Muscle of arm (tissue), 12 donors: ENCODE results near the gene HNF1A. TPM values are rescaled to one million over a fixed set of nuclear protein-coding genes. Genes with fewer than 3 reads are reported as not detected.

ENCODE experiments used
- DNase-seq: peaks from one replicate; pipeline ENCODE4 v3.0.0-alpha.2; 2013
- polyA plus RNA-seq, 12 donors: library from polyadenylated mRNA; unstranded; fragments of 120-200 nt; gene quantifications; one replicate each; pipeline ENCODE4 v1.2.1, GENCODE V29; 2013; ENCODE audit not compliant: insufficient read length in 12 of 12

The HNF1A gene
- polyA plus RNA-seq, 12 donors: 0.10 to 11.8 (median 0.12) TPM; not detected in 8

- no peak for DNase-seq
Measured at GRCh38 chr12:121008347-121009098, 30.2 kb downstream of the HNF1A start.

DNA sequence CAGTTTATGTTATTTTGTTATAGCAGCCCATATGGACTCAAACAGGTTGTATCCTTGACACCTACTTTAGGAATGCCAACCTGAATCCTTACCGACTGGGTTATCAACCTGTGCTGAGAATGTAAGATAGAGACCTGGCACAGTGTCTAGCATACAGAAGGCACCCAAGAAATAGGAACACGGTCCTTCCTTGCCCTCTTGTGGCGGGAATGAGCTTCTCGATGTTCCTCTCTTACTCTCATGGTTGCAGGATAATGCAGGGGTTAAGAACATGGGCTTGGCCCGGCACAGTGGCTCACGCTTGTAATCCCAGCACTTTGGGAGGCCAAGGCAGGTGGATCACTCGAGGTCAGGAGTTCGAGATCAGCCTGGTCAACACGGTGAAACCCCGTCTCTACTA is 31.4 kb downstream of the HNF1A start:
- DNase-seq: no peak

DNA sequence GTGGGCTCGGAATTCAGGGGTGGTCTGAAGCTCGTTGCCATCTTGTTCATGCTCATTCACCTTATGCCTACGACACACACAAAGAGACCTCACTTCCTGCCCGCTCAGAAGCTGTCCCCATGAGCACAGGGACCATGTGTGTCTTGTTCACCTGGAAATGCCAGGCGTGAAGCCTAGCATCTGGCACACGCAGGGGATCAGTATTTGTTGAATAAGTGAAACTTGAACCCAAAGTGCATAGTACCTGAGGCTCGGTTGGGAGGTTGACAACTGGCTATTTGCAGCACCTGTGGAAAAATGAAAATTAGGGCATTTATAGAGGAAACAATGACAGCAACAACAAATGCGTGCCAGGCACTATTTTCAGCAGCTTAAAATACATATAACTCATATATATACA is 32.5 kb downstream of the HNF1A start:
- DNase-seq: no peak

- DNase-seq: no peak
Measured at GRCh38 chr12:121011820-121012219, 33.5 kb downstream of the HNF1A start.

GRCh38 chr12:121013715-121014114 is 35.4 kb downstream of the HNF1A start:
- DNase-seq: no peak

DNA sequence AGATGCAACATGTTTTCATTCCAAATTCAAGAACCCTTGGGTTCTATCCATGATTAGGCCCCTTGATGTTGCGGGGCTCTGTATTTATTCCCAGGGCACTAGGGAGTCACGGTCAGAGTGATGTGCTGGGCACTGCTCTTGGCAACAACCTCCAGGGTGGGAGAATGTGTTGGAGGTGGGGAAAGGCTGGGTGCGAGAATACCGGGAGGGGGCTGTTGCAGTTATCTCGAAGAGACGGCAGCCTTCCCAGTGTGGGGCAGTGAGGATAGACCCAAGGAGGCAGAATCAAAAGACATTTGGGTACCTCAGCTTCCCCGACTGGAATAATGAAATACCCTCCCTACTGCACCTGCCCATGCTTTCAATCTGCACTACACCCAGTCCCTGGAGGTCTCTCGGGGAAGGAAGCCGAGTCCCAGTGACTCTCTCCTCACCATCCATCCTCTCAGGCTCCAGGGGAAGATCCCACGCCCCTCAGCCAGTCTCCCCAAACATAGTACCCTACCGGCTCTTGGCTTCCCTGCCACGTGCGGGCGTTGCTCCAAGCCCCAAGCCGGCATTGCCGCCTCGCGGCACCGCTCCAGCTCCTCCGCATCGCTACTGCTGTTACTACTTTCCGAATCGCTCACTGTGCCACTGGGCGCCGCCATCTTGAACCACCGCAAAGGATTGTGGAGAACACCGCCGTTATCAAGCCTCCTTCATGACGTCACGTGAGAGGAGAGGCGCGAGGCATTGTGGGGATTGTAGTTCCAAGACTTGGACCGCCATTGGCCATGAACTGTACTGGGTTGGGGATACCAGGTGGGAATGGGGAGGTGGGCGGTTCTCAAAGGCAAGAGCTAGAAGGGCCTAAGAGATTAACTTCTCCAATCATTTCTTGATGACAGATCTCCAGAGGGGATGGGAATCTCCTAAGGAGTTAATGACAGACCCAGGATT is 37.8 kb downstream of the HNF1A start, which contains the start of gene C12orf43:
Gene C12orf43 (minus strand): TSS at position 663 of the 942 bp plus-strand sequence. CDS start 13 bp downstream, at position 650.
- peak; percentile 91 for DNase-seq

DNA sequence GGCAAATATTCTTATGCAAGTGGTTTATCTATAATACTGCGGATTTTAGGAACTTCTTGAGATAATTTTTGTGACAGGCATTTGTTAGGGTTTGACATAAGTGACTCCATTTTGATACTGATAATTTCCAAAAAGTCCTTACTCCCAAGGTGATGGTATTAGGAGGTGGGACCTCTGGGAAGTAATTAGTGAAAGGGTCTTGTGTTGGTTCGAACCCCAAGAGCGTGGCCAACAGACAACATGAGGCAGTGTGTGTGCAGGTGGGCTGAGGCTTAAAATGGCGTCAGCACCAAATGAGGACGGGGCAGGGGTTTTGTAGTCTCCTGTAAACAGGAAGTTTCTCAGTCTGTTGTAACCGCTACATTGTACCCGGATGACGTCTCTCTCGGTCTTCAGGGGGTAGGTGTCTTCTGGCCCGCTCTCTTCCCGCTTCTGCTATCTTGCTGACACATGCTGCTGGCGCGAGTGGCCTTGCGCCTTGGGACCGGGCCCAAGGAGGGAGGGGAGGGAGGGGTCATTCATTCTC is 39.7 kb downstream of the HNF1A start:
- no peak for DNase-seq

DNA sequence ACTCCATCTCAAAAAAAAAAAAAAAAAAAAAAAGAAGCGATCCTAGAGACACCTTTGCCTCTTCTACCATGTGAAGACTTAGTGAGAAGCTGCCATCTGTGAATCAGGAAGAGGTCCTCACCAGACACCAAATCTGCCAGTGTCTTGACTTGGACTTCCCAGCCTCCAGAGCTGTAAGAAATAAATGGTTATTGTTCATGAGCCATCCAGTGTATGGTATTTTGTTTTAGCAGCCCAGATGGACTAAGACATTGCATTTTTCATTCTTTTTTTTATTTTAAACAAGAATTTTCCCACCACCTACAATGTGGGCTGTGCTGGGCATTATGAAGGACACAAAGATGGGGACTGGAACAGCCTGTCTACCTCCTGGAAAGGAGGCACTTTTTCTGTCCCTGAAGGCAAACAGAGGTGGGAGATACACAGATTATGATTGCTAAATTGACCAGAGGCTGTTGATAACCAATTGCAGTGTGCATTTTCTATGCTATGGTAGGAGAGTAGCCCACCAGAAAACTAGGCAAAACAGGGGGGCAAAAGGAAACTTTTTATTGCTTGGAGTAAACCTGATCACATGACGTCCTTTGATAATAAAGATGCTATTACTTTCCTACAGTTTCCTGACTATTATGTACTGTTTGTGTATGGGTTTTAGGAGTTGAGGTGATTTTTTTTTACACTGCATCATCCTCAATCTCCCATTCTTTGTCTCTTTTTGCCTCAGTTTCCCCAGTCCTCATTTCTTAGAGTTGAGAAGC is 40.7 kb downstream of the HNF1A start:
- no peak for DNase-seq

DNA sequence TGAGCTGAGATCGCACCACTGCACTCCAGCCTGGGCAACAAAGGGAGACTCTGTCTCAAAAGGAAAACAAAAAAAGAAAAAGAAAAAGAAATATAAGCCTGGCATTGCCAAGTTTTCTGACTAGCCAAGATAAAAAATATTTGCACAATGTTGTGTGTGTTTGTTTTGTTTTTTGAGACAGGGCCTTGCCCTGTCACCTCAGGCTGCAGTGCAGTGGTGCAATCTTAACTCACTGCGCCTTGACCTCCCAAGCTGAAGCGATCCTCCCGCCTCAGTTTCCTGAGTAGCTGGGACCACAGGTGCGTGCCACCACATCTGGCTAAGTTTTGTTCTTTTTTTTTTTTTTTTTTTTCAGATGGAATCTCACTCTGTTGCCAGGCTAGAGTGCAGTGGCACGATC is 43.4 kb downstream of the HNF1A start:
- no peak for DNase-seq

DNA sequence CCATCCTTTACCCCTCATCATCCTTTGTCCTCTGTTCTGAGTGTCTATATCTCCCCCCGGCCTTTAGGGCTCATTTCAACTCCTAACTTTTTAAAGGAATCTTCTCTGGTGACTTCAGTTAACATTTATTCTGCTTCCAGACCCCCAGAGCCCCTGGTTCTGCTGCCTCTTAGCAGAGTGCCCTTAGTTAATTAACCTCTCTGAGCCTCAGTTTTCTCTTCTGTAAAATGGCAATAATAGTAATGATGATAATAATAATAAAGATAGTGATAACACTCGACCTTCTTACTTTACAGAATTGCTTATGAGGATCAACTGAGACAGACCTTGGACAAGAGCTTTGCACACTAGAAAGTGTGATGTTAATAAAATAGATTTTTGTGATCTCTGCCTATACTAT is 44.4 kb downstream of the HNF1A start:
- no peak for DNase-seq

DNA sequence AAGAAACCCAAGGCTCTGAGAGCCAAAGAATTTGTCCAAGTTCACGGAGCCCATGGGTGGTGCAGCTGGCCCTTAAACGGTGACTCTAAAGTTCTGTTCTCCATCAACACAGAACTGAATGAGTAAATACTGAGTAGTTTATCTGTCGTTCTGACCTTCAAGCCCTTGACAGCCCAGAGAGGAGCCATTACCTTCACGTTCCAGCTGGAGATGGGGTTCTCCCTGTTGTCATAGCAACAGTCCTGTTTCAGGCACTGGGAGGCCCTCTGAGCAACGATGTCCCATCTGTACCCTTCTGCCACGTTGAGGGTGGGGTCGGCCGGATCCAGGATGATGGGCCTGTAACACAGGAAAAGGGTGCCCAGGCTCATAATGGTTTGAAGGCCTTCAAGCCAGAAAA is 45.5 kb downstream of the HNF1A start:
- DNase-seq: no peak

GRCh38 chr12:121025442-121026226 is 47.3 kb downstream of the HNF1A start:
- DNase-seq: no peak

GRCh38 chr12:121026274-121027045 is 48.1 kb downstream of the HNF1A start:
- DNase-seq: no peak

DNA sequence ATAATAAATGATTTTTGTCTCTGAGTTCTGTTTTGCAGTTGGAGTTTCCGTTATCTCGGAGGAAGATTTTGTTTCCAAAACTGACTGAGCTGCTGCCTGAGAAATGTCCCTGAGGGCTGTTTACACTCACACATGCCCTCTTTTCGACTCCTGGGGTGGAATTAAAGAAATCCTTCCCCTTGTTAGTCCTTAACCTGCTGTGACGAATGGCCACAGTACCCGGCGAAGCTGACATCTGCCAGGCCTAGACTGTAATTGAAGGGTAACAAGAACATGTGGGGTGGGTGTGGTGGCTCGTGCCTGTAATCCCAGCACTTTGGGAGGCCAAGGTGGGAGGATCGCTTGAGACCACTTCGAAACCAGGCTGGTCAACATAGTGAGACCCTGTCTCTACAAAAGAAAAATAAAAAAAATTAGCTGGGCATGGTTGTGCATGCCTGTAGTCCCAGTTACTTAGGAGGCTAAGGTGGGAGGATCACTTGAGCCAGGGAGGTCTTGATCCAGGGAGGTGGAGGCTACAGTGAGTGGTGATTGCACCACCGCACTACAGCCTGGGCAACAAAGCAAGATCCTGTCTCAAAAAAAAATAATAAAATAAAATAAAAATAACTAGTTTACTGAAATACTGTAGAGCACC is 52.4 kb downstream of the HNF1A start:
- DNase-seq: no peak

- no peak for DNase-seq
Measured at GRCh38 chr12:121033625-121034349, 55.4 kb downstream of the HNF1A start.

GRCh38 chr12:121034616-121035305 is 56.4 kb downstream of the HNF1A start:
- DNase-seq: no peak

DNA sequence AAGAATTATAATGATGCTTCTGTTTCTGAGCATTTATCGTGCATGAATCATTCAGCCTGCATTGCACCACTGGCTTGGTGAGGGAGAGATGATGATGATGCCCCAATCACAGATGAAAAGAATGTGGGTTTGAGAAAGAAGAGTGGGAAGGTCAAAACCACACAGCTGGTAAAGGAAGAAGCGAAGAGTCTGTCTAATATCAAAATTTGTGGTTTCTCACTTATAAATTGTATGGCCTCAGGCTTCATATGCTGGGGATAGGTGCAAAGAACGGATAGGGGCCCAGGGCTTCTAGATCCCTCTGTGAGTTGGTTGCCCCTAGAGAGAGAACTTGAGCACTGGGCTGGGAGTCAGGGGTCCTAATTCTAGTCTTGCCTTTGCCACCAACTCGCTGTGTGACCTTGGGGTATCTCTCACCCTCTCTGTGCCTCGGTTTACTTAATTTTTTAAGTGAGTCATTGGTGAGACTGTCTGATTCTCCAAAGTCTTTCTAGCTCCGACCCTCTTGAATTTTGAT is 58.5 kb downstream of the HNF1A start:
- no peak for DNase-seq
